GM23248 (cell line): ENCODE results near the gene CNKSR3. TPM values are rescaled to one million over a fixed set of nuclear protein-coding genes. Genes with fewer than 3 reads are reported as not detected.

Source experiments
- DNase-seq: peaks from one replicate; pipeline ENCODE4 v3.0.0-alpha.2; 2015
- H2AFZ ChIP-seq: fragments of 200-600 bp; sonication (generic); 2 replicates; pipeline ENCODE4 v1.6.1; 2016; ENCODE audit warnings: antibody characterized with exemption
- H3F3A ChIP-seq: fragments of 200-600 bp; sonication (generic); 2 replicates; pipeline ENCODE4 v1.6.1; 2016; ENCODE audit warnings: mild to moderate bottlenecking, antibody characterized with exemption, mixed run types; ENCODE audit not compliant: insufficient read depth
- H3K27ac ChIP-seq: fragments of 200-600 bp; sonication (generic); 2 replicates; pipeline ENCODE4 v1.5.1; 2016; ENCODE audit warnings: mild to moderate bottlenecking
- H3K27me3 ChIP-seq: fragments of 200-600 bp; sonication (generic); replicated peaks from 2 replicates; pipeline ENCODE4 v1.6.1; 2016; ENCODE audit warnings: mild to moderate bottlenecking; ENCODE audit not compliant: insufficient read depth
- H3K36me3 ChIP-seq: fragments of 200-600 bp; sonication (generic); 2 replicates; pipeline ENCODE4 v1.6.1; 2016; ENCODE audit warnings: low read depth, mild to moderate bottlenecking
- H3K4me1 ChIP-seq: fragments of 200-600 bp; sonication (generic); 2 replicates; pipeline ENCODE4 v1.6.1; 2016; ENCODE audit warnings: mild to moderate bottlenecking; ENCODE audit not compliant: insufficient read depth
- H3K4me2 ChIP-seq: fragments of 200-600 bp; sonication (generic); one replicate; pipeline ENCODE4 v1.6.1; 2016; ENCODE audit warnings: mild to moderate bottlenecking; ENCODE audit not compliant: unreplicated experiment
- H3K4me3 ChIP-seq: fragments of 200-600 bp; sonication (generic); 2 replicates; pipeline ENCODE4 v1.5.1; 2016; ENCODE audit warnings: mild to moderate bottlenecking
- H3K79me2 ChIP-seq: fragments of 200-600 bp; sonication (generic); 2 replicates; pipeline ENCODE4 v1.6.1; 2016; ENCODE audit warnings: mild to moderate bottlenecking; ENCODE audit not compliant: insufficient read depth
- H3K9ac ChIP-seq: fragments of 200-600 bp; sonication (generic); 2 replicates; pipeline ENCODE4 v1.6.1; 2016; ENCODE audit warnings: mild to moderate bottlenecking
- H3K9me2 ChIP-seq: fragments of 200-600 bp; sonication (generic); 2 replicates; pipeline ENCODE4 v1.6.1; 2016; ENCODE audit warnings: mixed run types, mild to moderate bottlenecking, moderate library complexity; ENCODE audit not compliant: insufficient read depth
- H3K9me3 ChIP-seq: fragments of 200-600 bp; sonication (generic); one replicate; pipeline ENCODE4 v1.6.1; 2017; ENCODE audit warnings: low read depth
- H4K20me1 ChIP-seq: fragments of 200-600 bp; sonication (generic); 2 replicates; pipeline ENCODE4 v1.6.0; 2016; ENCODE audit not compliant: insufficient read depth
- EZH2 ChIP-seq: fragments of 200-600 bp; sonication (generic); IDR thresholded peaks from 2 replicates; pipeline ENCODE4 v1.6.1; 2018; ENCODE audit warnings: antibody characterized with exemption, mild to moderate bottlenecking; ENCODE audit not compliant: insufficient read depth, poor library complexity, severe bottlenecking
- EZH2phosphoT487 ChIP-seq: fragments of 200-600 bp; sonication (generic); IDR thresholded peaks from 2 replicates; pipeline ENCODE4 v1.6.1; 2018; ENCODE audit warnings: antibody characterized with exemption, moderate library complexity, mild to moderate bottlenecking, low read depth; ENCODE audit not compliant: insufficient read depth
- WGBS, 2 experiments: methylation state at CpG; one replicate each; pipeline ENCODE4 v1.1.6; 2015 to 2017; ENCODE audit warnings: low lambda C conversion rate in 2 of 2, low coverage in 1 of 2; ENCODE audit errors: missing lambda C conversion rate in 2 of 2; 5-methylcytosine and 5-hydroxymethylcytosine counted together
- in situ Hi-C: fragments of 300-500 bp; cut with MboI; formaldehyde crosslinking; loops from 2 replicates; pipeline ENCODE4 v1.15.0; 2020
- polyA plus RNA-seq: library from polyadenylated mRNA; unstranded; fragments of >200 nt; fragmentation: Nextera tagmentation; extraction: Ambion mirVana; gene quantifications from 2 replicates; pipeline ENCODE4 v1.2.1, GENCODE V29; 2016
- total RNA-seq: library from RNA; depleted of rRNA; stranded (reverse); fragments of >200 nt; shearing (Covaris generic); gene quantifications from 2 replicates; pipeline ENCODE4 v1.2.3, GENCODE V29; 2014

The CNKSR3 gene
- total and polyA plus RNA-seq, 2 experiments from 2014 or later, result 1.7 to 1.9 TPM

DNA sequence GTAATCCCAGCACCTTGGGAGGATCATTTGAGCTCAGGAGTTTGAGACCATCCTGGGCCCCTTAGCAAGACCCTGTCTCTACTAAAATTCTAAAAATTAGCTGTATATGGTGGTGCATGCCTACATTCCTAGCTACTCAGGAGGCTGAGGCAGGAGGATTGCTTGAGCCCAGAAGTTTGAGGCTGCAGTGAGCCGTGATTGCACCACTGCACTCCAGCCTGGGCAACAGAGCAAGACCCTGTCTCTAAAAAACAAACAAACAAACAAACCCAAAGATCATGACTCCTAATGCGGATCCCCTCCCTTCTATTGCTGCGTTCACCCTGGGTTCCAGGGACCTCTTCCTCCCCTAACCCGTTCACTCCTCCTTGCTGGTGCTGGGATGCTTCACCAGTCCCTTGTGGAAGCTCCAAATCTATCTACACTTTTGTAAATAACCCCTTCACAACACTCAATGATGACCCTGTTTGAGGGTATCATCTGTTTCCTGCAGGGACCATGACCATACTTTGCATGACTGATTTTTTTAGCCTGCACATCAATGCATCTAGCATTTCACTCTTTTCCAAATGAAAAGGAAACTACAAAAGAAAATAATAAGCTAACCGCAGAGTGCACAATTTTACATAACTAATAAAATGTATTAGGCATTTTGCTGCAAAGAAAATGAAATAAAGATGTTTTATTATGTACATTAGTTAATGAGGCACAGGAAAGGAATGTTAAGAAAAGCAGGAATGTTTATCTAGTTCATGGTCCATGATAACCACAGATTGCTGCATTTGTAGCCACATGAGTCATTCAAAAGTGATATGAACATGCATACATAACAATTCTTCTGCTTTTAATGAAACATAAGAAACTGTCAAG, 123.4 kb downstream of the CNKSR3 start:
- Histone ChIP-seq H3K4me2 (peak overlapping the region; percentile 54), H3K9ac (no peak overlapping the region), H2AFZ (no peak overlapping the region), H3K9me2 (no peaks in the 10 kb centered on the region), H3K4me3 (no peak overlapping the region), H3K79me2 (no peaks in the 10 kb centered on the region), H3K27me3 (peaks cover 11% of the 10 kb centered on the region), H3K36me3 (0 out of 2 replicates have a peak, but pooled peaks cover 4% of the 10 kb centered on the region), H3F3A (peaks cover 9% of the 10 kb centered on the region; the same call in 1 of the 2 replicates), H3K9me3 (peaks cover 5% of the 10 kb centered on the region), H4K20me1 (no peaks in the 10 kb centered on the region), H3K4me1 (peaks cover 12% of the 10 kb centered on the region), H3K27ac (no peak overlapping the region)
- TF ChIP-seq EZH2phosphoT487 (0 out of 2 replicates have a peak, but pooled peaks have one; percentile 72), EZH2 (no peak)
- 54 to 64% methylated on average over 5 of the region's 5 CpGs for WGBS, 2 experiments
- in situ Hi-C loops, result no loop called here
- peak; percentile 79 for DNase-seq

DNA sequence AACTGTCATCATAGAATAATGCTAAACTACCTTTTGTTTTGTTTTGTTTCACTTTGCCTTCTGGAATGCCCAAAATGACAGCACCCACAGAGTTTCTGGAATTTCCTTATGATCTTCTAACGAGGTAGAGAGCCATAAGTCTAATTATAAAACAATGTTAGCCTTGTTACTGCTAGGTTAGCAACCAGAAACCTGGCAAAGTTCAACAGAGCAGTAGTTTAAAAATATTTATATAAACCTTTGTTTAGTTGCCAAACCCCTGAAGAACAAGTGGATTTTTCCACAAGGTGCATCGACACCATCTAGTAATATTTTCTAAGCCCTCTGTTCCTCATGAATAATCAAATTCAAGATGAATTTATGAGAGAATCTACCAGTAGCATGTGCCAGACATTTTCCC, 126.3 kb downstream of the CNKSR3 start:
- H4K20me1 ChIP-seq, result no peaks in the 10 kb centered on the region
- WGBS, 2 experiments, result 87 to 91% methylated on average over 2 of the region's 2 CpGs
- H3K4me2 ChIP-seq, result no peak overlapping the region
- in situ Hi-C loops, result no loop called here
- no peak overlapping the region for H3K4me3 ChIP-seq
- TF ChIP-seq EZH2phosphoT487 (no peak), EZH2 (no peak)
- H3K79me2 ChIP-seq, result no peaks in the 10 kb centered on the region
- H3K9ac ChIP-seq, result no peak overlapping the region
- peaks cover 8% of the 10 kb centered on the region for H3K27me3 ChIP-seq
- peaks cover 12% of the 10 kb centered on the region for H3K4me1 ChIP-seq
- H3K27ac ChIP-seq, result no peak overlapping the region
- H2AFZ ChIP-seq, result no peak overlapping the region
- no peaks in the 10 kb centered on the region for H3K9me2 ChIP-seq
- H3F3A ChIP-seq, result peaks cover 9% of the 10 kb centered on the region; the same call in 1 of the 2 replicates
- 0 out of 2 replicates have a peak, but pooled peaks cover 1% of the 10 kb centered on the region for H3K36me3 ChIP-seq
- DNase-seq, result no peak
- H3K9me3 ChIP-seq, result peaks cover 4% of the 10 kb centered on the region

DNA sequence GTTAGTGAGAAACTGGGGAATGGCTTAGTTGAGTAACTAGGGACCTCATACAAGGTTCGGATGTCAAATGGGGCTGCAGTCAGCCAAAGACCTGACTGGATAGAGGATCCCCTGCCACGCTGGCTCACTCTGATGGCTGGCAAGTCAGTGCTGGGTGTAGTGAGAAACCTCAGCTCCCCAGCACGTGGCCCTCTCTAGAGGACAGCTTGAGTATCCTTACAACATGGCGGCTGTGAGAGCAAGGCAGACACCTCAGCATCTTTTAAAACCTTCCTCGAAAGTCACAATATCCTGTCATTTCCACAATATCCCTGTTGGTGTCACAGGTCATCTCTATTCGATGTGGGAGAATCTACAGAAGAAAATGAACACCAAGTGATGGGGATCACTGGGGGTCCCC, 127.2 kb downstream of the CNKSR3 start:
- no peak overlapping the region for H2AFZ ChIP-seq
- no peak overlapping the region for H3K4me2 ChIP-seq
- H3K9me2 ChIP-seq, result no peaks in the 10 kb centered on the region
- peaks cover 12% of the 10 kb centered on the region for H3K4me1 ChIP-seq
- no peak for DNase-seq
- WGBS, 2 experiments, result 88 to 90% methylated on average over 6 of the region's 6 CpGs
- H3K4me3 ChIP-seq, result no peak overlapping the region
- TF ChIP-seq EZH2phosphoT487 (no peak), EZH2 (no peak)
- H3K36me3 ChIP-seq, result no peaks in the 10 kb centered on the region
- peaks cover 8% of the 10 kb centered on the region for H3K27me3 ChIP-seq
- H3K9ac ChIP-seq, result no peak overlapping the region
- no peaks in the 10 kb centered on the region for H4K20me1 ChIP-seq
- H3K9me3 ChIP-seq, result no peaks in the 10 kb centered on the region
- peaks cover 9% of the 10 kb centered on the region; the same call in 1 of the 2 replicates for H3F3A ChIP-seq
- in situ Hi-C loops, result no loop called here
- H3K79me2 ChIP-seq, result no peaks in the 10 kb centered on the region
- no peak overlapping the region for H3K27ac ChIP-seq

DNA sequence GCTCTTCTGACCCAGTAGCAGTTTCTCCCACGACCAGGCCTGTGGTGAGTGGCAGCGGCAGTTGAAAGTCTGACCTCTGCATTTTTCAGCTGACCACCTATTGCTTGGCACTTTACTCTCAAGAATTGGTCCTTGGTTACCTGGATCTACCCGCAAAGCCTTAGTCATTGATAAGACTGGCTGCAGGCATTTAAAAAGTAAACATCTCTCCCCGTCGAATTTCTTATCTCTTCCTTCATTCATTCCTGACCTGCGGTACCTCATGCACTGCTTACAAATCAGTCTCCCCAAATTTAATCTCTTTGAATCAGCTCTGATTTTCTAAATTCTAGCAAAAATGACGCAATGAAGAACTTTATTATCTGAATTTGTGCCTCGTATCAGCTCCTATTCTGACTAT, 127.7 kb downstream of the CNKSR3 start:
- no peak overlapping the region for H3K27ac ChIP-seq
- no peaks in the 10 kb centered on the region for H4K20me1 ChIP-seq
- in situ Hi-C loops, result no loop called here
- peaks cover 10% of the 10 kb centered on the region for H3K4me1 ChIP-seq
- 87 to 92% methylated on average over 8 of the region's 8 CpGs for WGBS, 2 experiments
- peaks cover 8% of the 10 kb centered on the region; the same call in 1 of the 2 replicates for H3F3A ChIP-seq
- H3K9me3 ChIP-seq, result no peaks in the 10 kb centered on the region
- H3K9me2 ChIP-seq, result no peaks in the 10 kb centered on the region
- H2AFZ ChIP-seq, result no peak overlapping the region
- no peaks in the 10 kb centered on the region for H3K36me3 ChIP-seq
- no peak overlapping the region for H3K9ac ChIP-seq
- H3K79me2 ChIP-seq, result no peaks in the 10 kb centered on the region
- DNase-seq, result no peak
- TF ChIP-seq EZH2 (no peak), EZH2phosphoT487 (no peak)
- no peak overlapping the region for H3K4me2 ChIP-seq
- no peak overlapping the region for H3K4me3 ChIP-seq
- peaks cover 8% of the 10 kb centered on the region for H3K27me3 ChIP-seq
